HG02763 (cell line): ENCODE results near the gene LTBP2.

ENCODE experiments used
- ATAC-seq: cut with Tn5 transposase; IDR thresholded peaks from one replicate; pipeline ENCODE4 v1.9.1; 2021; ENCODE audit warnings: mild to moderate bottlenecking, moderate library complexity; ENCODE audit not compliant: unreplicated experiment

The LTBP2 gene

GRCh38 chr14:74573421-74574089 is 38.5 kb downstream of the LTBP2 start:
- no peak for ATAC-seq

- no peak for ATAC-seq
Measured at GRCh38 chr14:74572726-74573301, 39.2 kb downstream of the LTBP2 start.

- ATAC-seq: no peak
Measured at GRCh38 chr14:74571901-74572725, 39.9 kb downstream of the LTBP2 start.

- no peak for ATAC-seq
Measured at GRCh38 chr14:74571441-74571841, 40.6 kb downstream of the LTBP2 start.

GRCh38 chr14:74570696-74571095 is 41.3 kb downstream of the LTBP2 start:
- no peak for ATAC-seq

GRCh38 chr14:74569806-74570591 is 42.0 kb downstream of the LTBP2 start:
- ATAC-seq: no peak

GRCh38 chr14:74569387-74569786 is 42.6 kb downstream of the LTBP2 start:
- ATAC-seq: no peak

- ATAC-seq: no peak
Measured at GRCh38 chr14:74568911-74569310, 43.1 kb downstream of the LTBP2 start.

- no peak for ATAC-seq
Measured at GRCh38 chr14:74568380-74568649, 43.7 kb downstream of the LTBP2 start.

- ATAC-seq: no peak
Measured at GRCh38 chr14:74567646-74568379, 44.2 kb downstream of the LTBP2 start.

GRCh38 chr14:74567219-74567618 is 44.8 kb downstream of the LTBP2 start:
- no peak for ATAC-seq

GRCh38 chr14:74566174-74567141 is 45.6 kb downstream of the LTBP2 start:
- ATAC-seq: no peak

GRCh38 chr14:74563586-74564159 is 48.4 kb downstream of the LTBP2 start:
- ATAC-seq: no peak

GRCh38 chr14:74563233-74563585 is 48.8 kb downstream of the LTBP2 start:
- ATAC-seq: no peak

GRCh38 chr14:74562515-74563232 is 49.4 kb downstream of the LTBP2 start:
- ATAC-seq: no peak

- no peak for ATAC-seq
Measured at GRCh38 chr14:74558655-74559054, 53.4 kb downstream of the LTBP2 start.

- no peak for ATAC-seq
Measured at GRCh38 chr14:74557691-74558090, 54.3 kb downstream of the LTBP2 start.

- no peak for ATAC-seq
Measured at GRCh38 chr14:74555476-74556050, 56.5 kb downstream of the LTBP2 start.
